NCI-H526 treated with DMSO at 0.1 percent for 48 hours (cell line): ENCODE results near the gene KCNH1.

Experiments
- DNase-seq: peaks from one replicate; lab custom pipeline; 2025; lab: John Stamatoyannopoulos, UW

Gene KCNH1

DNA sequence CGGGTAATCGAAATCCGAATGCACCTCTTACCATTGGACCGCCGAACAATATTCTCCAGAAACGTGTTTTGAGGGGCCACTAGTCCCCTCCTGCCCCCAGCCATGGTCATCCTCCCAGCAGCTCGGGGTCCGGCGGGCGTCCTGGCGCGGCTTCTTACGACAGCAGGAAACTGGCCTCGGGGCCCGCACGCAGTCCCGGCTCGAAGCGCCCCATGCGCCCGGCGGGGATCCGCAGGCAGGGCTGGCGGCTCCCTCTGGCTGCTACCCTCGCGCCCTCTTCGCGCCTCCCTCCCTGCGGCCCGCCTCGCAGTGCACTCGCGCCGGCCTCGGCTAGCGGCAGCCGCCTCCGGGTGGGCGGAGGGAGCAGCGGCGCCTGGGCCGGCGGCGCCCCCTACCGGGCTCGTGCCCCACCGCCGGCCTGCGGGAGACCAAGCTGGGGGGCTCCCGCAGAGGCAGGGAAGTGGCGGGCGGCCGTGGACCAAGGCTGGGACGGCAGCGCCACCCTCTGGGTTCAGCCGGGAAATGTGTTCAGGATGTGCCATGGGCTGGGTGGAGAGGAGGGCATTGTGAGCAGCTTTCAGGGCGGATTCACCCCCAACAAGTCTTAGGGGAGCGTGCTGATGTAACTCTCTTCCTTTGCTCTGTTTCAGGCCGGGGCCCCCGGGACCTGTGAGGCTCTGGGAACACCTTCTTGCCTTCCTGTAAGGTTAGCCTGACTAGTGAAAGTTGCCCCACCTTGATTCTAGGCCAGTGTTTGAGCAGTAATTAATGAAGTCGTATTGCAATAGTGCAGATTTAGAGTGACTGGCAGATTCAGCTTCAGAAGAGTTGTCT, at the start of gene KCNH1:
TSS of gene KCNH1 (minus strand) at position 313 of the 834 bp plus-strand sequence. CDS start at position 110, 203 bp downstream.
- peak; percentile 44 for DNase-seq

DNA sequence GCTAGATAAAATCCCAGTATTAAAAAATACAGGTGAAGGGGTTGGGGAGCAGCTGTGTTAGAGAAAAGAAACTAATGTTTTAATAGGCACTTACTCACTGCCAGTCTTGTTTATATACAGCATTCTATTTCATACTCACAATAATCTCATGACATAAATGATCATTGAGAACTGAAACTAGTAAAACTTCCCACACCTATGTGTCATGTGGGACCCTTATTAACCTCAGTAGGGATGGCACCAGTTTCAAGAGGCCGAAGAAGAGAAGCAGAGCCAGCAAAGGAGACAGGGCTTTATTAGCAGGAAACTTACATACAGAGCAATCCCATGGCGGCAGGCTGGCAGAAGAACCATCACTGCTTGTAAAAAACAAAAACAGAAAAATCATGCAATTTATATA, 48.8 kb upstream of the KCNH1 start:
- no peak for DNase-seq

DNA sequence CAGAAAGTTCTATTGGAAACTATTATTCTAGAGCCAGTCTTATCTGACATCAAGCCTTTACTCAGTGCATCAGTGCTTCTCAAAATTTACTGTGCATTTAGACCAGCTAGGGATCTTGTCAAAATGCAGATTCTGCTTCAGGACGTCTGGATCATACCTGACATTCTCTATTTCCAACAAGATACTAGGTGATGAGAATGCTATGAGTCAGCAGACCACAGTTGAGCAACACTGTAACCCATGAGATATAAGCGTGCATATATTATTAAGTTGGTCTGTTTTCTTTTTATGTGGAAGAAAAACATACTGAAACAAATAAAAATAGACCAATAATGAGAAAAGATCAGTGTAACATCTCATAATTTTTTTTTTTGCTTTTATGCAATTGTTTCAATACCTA, 40.4 kb upstream of the KCNH1 start:
- DNase-seq = no peak

DNA sequence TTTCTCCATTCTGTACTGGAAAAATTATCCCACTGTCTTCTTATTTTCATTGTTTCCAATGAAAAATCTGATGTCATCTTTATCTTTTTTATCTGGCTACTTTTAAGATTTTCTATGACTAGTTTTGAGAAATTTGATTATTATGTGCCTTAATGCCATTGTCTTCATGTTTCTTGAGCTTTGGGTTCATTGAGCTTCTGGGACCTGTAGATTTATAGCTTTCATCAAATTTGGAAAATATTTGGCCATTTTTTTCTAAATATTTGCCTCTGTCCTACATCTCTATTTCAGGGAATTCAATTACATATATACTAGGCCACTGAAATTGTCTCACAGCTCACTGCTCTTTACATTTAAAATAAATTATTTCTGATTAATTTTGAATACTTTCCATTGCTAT, 38.7 kb upstream of the KCNH1 start:
- DNase-seq = no peak

DNA sequence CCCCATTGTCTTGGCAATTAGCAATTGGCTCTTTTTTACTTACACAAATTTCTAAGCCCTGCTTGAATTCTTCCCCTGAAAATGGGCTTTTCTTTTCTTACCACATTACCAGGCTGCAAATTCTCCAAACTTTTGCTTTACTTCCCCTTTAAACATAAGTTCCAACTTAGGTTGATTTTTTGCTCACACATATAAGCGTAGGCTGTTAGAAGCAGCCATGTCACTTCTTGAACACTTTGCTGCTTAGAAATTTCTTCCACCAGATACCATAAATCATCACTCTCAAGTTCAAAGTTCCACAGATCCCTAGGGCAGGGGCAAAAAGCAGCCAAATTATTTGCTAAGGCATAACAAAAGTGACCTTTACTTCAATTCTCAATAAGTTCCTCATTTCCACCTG, 35.4 kb upstream of the KCNH1 start:
- no peak for DNase-seq

- no peak for DNase-seq
Measured at GRCh38 chr1:211158866-211159265, 24.9 kb upstream of the KCNH1 start.

- no peak for DNase-seq
Measured at GRCh38 chr1:211155040-211155439, 21.1 kb upstream of the KCNH1 start.

- DNase-seq = no peak
Measured at GRCh38 chr1:211153932-211154331, 20.0 kb upstream of the KCNH1 start.

- no peak for DNase-seq
Measured at GRCh38 chr1:211148366-211148765, 14.4 kb upstream of the KCNH1 start.

DNA sequence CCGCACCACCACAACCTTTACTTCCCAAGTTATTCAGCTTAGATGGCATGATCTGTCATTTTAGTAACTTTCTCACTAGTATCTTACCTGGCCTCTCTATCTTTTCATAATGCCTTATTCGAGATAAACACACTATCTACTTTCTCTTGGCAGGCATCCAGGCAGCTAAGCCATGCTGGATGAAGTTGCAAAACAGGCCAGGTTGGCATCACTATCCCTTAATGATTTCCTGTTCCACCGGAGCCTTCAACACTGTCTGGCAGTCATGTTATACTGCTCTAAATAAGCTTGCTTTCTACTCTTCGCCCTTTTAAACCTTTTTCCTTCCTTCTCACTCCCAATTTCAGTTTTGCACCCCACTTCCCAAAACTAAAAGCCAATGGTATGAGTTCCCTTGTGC, 12.0 kb upstream of the KCNH1 start:
- DNase-seq = no peak

DNA sequence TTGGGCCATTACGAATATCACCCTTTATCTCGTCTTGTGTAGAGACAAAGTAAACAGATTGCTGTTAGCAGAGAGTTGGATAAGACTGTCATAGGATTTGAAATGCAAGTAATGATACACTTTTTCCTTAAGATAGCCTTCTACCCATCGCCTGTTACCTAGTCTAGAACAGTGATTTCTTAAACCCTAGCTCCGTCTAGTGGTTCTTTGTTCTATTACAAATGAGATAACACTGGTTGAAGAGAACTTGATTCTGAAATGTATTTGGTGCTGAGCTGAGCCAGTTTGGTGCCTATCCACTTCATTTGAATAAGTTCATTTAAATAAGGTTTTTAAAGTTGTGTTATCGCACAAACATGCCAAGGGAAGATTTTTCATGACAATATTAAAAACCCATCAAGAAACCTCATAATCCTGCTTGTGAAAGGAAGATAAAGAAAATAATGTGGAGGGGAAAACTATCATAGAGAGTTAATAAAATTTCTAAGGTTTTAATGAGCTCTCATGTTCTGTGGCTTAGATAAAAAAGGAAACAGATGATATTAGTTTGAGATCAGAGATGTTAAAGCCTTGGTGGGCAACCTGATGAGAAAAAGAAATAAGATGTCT, 1.5 kb upstream of the KCNH1 start:
- DNase-seq = peak; percentile 50

DNA sequence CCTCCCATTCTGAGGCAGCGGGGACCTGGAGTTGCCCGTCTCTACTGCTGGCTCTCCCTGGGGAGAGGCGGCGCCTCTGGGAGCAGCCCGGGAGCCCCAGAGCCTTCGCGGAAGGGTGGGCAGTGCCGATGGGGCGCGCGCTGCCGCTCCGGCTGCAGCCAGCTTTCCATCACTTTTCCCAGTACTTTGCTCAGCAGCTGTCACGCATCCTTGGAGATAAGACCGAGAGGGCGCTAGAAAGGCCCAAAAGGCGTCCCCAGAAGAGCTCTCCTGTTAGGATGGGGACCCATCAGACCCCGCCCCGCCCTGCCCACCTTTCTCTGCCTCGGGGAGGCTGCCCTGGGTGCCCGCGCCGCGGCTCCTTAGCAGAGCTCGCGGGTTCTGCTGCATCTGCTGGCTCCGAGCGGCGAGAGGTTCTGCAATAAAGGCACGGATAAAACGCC, 534 bp downstream of the KCNH1 start:
- peak; percentile 2 for DNase-seq

DNA sequence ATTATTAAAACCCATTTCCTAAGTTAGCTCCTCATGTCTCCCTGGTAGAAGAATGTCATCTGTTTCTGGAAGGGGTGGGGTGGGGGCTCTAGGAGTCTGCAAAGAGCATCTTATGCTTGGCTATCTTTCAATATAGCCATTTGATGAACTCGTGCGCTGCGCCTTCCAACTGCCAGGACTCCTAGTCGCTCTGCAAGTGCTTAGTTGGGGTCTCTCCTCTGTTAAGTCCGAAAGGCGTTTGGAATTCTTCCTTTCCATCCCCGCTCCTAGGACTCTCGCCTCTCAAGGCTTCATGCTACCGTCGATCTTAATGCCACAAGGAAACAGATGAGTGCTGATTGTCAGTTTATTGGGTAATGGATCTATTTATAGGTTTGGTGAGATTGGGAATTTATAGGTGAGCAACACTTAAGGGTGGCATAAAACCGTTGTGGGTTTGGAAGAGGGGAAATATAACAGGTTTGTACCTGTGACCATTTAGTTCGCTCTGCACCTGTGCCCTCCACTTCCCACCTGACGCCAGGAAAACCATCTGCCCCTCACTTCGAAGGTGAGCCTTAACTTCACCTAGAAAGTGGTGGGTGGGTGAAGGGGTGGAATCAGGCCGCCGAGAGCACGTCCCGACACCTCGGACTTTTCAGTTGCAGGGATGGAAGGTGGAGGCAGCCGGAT, 1.1 kb downstream of the KCNH1 start:
- DNase-seq = no peak

GRCh38 chr1:211129776-211130175, 4.2 kb downstream of the KCNH1 start:
- no peak for DNase-seq

DNA sequence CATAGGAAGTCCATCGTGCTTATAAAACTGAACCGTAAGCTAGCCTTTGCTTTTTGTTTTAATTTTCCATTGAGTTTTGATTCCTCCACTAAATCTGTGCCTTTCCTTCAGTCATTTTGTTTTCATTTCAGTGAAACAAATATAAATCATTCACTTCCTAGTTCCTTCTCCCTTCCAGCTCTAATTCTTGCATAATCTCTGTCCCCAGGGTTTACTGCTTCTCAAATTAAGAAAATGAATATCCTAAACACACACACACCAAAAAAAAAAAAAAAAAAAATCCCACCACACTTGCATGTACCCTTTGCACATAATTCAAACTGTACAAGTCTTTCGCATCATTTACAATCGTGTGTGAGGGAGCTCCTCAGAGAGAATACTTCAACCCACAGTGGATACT, 6.8 kb downstream of the KCNH1 start:
- DNase-seq = no peak

- DNase-seq = no peak
Measured at GRCh38 chr1:211126622-211127021, 7.3 kb downstream of the KCNH1 start.

- no peak for DNase-seq
Measured at GRCh38 chr1:211118407-211119102, 15.4 kb downstream of the KCNH1 start.

- DNase-seq = no peak
Measured at GRCh38 chr1:211114446-211114845, 19.5 kb downstream of the KCNH1 start.

- no peak for DNase-seq
Measured at GRCh38 chr1:211113566-211113965, 20.4 kb downstream of the KCNH1 start.

DNA sequence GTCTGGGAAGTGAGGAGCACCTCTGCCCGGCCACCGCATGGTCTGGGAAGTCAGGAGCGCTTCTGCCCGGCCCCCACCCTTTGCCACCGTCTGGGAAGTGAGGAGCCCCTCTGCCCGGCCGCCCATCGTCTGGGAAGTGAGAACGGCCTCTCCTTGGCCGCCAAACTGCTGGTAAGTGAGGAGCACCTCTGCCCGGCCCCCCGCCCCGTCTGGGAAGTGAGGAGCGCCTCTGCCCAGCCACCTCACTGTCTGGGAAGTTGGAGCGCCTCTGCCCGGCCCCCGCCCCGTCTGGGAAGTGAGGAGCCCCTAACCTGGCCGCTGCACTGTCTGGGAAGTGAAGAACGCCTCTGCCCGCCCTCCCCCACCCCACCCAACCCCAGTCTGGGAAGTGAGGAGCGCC, 22.6 kb downstream of the KCNH1 start:
- no peak for DNase-seq

- no peak for DNase-seq
Measured at GRCh38 chr1:211101481-211101880, 32.5 kb downstream of the KCNH1 start.

GRCh38 chr1:211099393-211099792, 34.6 kb downstream of the KCNH1 start:
- DNase-seq = no peak
